Hematopoietic multipotent progenitor cell treated with erythropoietin and hydrocortisone succinate and interleukin-3 and kit ligand, for 17 days (in vitro differentiated cells): Measurements from ENCODE around the gene CACNA1E.

Experiments used
- DNase-seq: peaks from one replicate; pipeline ENCODE4 v3.0.0-alpha.2; 2015; ENCODE audit warnings: low spot score

CACNA1E gene

DNA sequence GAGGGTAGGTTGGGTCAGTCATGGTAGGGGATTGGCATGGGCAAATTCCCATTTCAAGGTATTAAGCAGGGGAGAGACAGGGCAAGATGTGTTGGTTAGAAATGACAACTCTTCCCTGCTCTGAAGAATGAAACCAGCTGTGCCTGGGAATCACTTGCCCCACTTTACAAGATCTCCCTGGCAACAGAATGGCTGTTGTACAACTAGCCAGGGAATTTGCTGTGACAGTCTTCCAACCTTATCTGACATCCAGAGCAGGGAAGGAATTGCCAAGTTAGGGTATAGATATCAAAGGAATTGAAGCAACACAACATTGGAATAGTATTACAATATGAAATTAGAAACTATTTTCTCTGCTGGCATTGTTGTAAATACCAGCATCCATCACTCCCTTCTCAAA, 154.7 kb downstream of the CACNA1E start:
- DNase-seq, result no peak

DNA sequence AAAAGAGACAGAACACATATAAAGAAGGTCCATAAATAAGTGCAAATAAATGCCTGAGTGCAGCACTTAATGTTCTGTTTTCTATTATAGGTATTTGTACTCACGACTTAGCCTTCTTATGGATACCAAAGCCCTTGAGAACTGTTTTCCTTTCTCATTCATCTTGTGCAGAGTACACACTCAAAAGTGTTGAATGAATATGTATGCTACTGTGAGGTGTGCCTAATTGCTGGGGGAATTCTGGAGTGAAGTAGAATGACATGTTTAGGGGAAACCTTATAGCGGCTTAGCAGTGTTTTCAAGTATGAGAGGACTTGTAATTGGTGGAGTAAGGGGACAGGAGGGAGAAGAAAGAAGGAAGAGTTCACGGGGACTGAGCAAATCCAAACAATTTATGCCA, 157.6 kb downstream of the CACNA1E start:
- DNase-seq, result no peak

DNA sequence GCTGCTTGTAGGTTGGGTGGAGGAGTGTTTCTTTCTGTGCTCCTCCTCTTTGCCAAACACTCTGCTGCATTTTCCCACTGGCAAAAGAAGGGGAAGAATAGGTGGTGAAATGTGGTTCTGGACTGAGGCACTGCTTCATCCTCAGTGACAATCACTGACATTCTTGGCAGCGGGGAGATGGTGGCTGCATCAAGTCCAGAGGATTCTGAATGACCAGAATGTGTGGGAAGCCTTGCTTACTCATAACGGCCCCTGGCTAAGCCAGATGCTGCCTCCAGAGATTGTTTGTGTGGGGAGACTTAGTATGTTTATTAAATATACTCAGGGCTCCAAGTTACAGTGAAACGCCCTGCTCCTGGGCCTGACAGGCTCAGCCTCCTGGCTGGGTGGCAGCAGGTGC, 160.3 kb downstream of the CACNA1E start:
- no peak for DNase-seq

DNA sequence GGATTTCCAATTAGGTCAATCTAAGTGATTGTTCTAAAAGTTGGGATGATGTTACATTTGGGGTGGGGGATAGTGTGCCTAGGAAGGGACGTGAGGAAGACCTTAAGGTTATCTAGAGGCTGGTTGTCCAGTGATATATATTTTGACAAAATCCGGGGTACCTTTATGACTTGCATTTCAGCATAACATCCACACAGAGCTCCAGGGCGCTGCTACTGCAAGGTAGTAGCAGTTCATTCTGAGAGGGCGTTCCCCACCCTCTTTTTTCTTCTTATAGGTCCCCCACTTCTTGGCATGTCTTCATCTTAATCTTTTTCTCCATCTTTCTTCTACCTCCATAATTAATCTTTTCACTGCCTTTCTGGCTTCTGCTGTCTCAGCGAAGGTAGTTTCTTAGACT, 161.9 kb downstream of the CACNA1E start:
- DNase-seq, result no peak

GRCh38 chr1:181646710-181647109, 163.4 kb downstream of the CACNA1E start:
- DNase-seq, result no peak

DNA sequence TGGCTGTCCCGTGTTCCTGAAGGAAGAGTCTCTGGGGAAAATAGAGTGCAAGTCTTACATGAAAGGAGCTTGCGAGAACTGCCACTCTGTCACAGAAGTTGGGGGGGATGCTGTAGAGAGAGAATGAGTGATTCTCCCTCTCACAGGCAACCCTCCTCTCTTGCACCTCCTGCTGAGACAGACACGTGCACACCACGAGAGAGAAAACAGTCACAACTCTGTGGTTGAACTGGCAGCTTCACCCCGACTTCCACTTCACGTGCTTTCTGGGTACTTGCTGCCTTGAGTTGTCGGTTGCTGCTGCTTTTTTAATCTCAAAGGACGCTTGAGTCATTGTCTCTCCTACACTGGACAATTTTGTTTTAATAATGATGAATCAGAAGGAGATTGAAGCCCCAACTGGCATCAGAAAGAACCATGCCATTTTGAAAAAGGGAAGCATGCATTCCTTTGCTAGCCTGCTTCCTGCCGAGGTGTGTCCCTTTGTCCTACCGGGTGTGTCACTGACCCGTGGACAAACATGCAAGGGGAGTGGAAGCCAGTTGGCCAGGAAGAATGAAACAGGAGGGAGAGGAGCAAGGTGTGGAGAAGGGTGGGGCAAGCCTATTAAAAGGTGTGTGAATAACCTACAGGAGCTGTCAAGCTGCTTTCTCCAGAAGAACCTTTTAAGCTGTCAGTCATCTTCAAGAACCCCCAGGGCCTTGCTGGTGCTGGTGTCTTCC, 164.2 kb downstream of the CACNA1E start:
- DNase-seq, result no peak

DNA sequence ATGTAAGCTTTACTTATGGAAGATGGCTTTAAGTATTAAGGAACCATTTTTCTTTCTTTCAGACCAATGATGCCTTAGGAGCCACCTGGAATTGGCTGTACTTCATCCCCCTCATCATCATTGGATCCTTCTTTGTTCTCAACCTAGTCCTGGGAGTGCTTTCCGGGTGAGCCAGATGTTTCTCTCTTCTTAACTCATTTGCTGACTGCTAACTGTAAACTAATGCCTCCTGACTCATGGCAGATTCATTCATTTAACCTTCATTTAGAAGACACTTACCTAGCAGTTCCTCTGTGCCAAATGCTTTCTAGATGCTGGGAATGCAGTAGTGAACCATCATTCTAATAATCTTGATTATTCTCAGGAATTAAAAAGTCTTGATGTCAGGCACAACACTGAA, 168.0 kb downstream of the CACNA1E start:
- no peak for DNase-seq

DNA sequence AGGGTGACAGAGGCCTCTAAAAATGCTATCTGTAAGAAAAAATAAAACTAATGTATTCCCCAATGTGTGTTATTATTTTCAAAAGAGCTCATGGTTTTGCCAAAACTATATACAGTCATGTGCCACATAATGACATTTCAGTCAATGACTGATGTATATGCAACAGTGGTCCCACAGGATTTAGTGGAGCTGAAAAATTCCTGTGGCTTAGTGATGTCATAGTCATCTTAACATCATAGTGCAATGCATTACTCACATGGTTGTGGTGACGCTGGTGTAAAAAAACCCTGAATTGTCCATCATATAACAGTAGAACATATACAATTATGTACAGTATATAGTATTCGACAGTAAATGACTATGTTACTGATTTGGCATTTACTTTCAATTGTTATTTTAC, 172.4 kb downstream of the CACNA1E start:
- no peak for DNase-seq

- no peak for DNase-seq
Observed at GRCh38 chr1:181656491-181656890, 173.2 kb downstream of the CACNA1E start.

- DNase-seq, result no peak
Observed at GRCh38 chr1:181658581-181658980, 175.3 kb downstream of the CACNA1E start.

DNA sequence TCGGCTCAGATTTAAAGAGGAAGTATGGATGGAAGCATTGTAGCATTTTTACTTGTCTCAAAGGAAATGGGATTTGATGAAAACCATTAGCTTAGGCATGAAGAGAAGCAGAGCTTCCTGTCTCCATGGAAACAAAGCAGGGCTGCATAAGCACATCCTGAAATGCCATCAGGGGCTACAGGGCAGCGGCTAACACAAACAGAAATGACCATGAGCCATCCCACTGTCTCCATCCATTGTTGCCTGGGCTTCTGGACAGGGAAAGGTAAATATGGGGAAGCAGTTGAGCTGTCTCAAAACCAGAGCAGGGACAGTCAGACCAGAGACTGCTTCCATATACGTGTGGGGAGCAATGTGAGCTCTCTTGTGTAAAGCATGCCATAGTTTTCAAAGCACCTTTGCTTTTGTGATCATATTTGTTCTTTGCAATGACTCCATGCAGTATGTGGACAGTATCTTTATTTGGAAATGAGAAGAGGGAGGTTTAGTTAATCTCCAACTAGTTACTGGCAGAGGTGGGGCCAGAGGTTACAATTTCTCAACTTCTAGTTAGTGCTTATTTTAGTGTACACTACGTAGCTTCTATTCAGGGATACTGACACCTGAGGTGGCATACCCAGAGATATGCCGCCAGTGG, 176.1 kb downstream of the CACNA1E start:
- DNase-seq, result no peak

DNA sequence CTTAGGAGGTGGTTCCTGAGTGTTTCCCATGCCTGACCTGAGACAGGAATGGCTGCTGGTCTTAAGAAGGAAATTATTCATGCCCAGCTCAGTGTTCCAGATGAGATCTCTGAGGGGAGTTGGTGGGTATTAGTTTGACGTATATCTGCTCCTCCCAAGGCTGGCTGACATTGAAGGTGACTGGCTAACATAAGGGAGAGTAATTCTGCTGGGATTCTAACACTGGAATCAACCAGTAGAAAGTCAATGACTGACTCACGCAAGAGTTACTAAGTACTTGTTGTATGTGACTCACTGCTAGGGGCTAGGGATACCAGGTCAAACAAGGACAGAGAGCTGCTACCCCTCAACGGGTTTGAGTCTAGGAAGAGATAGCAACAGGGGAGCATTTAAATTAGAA, 177.3 kb downstream of the CACNA1E start:
- DNase-seq, result no peak

DNA sequence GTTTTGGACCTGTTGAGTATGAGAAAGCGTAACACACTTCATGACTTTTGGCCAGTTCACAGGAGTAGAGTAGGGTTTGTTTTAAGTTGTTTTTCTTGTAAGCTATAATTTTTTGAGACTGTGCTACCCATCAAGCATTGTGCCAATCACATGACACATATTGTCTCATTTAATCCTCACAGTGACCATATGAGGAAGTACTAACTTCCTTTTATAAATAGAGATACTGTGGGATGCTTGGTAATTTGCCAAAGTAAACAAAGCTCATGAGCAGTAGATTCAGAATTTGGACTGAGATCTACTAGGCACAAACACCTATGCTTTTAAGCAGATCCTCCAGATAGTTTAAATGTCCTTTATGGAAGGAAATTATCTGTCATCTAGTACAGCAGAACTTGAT, 178.3 kb downstream of the CACNA1E start:
- DNase-seq, result no peak

DNA sequence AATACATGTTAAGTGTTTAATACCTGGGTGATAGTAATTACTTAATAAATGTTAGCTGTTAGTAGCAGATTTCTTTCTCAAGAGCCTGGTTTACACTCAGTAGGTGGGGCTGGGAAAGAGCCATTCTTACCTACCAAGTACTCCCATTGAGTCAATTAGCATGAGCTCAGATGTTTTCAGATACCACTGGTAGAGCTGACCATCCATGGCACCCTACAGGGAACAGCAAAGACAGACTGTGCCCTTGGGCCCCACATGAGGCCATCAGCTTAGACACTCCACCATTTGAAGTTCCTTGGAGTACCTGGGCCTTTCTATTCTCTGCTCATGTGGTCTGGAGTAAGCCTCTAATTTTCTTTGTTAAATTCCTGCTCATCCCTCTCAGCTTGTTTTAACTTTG, 179.3 kb downstream of the CACNA1E start:
- DNase-seq, result no peak

DNA sequence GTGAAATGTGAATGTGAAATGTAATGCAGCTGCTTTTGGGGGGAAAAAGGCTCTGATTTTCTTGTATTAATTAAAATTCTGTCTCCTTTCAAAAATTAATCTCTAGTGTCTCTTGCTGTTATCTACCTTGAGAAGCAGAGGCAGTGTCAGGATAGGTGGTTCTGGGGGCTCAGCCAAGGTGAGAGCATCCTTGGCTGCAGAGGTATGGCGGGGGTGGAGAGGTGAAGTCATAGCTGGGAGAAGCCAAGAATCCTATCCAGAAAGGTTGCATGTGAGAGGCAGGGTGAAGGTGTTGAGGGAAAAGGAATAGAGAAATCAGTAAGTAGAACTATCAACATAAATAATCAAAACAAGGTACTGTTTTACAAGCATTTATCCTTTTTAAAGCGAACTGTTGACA, 181.2 kb downstream of the CACNA1E start:
- DNase-seq, result no peak

DNA sequence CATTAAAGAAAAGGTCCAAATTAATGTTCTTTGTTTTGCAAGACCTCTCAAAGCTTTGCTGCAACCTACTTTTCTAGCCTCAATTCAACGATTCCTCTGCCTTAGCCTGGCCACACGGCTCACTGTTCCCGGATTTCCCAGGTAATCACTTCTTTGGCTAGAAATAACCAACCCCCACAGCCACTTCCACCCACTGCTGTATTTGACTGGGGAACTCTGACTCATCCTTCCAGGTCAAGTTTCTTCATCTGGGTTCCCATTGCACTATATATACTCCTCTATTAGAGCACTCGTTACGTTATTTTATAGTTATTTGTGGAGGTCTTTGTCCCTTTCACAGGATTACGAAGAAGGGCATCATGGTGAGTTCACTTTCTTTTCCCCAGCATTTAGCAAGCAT, 185.9 kb downstream of the CACNA1E start:
- no peak for DNase-seq

DNA sequence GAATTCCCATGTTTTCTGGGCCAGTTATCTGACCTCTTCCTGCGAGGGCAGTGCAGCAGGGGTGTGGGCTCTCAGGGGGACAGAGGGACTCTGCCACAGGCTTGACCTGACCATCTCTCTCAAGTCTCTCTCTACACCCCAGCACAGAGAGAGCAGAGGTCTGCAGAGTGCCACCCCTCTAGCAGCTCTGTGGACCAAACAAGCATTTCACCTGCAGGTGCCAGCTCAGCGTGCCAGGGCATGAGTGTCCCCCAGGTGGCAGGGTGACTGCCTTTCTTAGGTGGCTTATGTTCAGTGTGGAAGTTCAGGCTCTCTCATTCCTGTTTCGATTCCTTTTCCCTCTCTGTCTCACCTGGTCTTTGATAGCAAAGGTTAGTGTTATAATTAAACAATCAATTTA, 191.3 kb downstream of the CACNA1E start:
- no peak for DNase-seq

GRCh38 chr1:181675091-181675917, 192.0 kb downstream of the CACNA1E start:
- DNase-seq, result no peak

DNA sequence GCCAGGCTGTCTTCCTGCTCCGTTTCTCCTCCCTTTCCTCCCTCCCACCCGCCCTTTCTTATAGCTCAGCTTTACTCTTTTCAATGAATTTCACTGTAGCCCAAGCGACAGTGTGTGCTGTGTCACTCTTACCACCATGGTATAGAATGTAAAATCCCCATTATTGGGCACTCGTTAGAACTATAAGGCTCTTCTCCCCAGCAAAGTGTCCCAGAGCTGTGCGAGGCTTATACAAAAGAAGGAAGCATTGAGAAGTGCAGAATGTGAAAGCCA, 192.5 kb downstream of the CACNA1E start:
- no peak for DNase-seq

DNA sequence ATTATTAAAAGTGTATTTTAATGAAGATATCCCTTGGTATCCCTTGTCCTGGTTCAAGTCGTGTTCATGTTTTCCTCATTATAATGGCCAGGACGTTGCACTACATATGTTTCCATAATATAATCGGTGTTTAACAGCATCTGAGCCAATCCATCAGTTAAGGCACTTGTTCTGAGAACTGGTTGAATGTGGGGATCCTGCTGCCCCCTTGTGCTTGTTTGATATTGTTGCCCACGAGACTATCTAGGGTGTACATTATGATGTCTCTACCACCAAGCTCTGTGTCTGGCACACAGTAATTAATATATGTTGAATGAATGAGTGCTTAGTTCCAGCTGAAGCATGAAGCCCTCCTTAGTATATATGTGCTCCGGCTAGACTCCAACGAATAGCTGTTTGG, 193.0 kb downstream of the CACNA1E start:
- no peak for DNase-seq

DNA sequence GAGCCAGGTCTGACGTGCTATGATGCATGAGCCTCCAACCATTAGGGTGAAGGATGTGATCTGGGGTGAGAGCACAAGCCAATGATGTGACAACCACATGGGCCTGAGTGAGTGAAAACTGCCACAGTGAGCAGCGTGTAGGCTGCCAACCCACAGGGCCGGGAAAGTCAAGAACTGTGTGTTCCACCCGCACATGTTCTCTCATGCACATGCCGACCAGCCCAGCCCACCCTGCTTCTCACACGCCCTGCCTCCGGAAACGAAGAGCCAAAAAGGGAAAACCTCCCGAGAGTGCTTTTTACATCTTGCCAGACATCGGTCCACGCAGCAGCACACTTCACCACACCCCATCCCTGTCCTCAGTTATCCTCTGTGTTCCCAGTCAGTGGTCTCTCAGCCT, 197.0 kb downstream of the CACNA1E start:
- DNase-seq, result no peak

DNA sequence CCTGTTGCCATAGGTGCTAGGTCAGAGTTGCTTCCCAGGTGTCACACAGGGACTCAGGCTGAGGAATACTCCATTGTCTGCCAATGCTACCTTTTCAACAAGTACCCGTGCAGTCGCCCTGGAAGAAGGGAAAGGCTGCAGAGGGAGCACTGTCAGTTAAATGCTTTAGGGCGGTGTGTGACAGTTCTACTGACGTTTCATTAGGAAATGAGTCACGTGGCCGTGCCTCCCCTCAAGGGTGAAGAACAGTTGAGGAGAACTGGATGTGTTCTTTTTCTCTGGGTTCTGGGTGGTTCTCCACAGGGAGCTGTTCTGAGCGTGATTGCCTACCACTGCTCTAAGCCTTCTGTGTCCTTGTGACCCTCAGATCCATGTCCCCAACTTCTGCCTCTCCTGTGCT, 197.6 kb downstream of the CACNA1E start:
- no peak for DNase-seq

- DNase-seq, result no peak
Observed at GRCh38 chr1:181685211-181685610, 201.9 kb downstream of the CACNA1E start.

DNA sequence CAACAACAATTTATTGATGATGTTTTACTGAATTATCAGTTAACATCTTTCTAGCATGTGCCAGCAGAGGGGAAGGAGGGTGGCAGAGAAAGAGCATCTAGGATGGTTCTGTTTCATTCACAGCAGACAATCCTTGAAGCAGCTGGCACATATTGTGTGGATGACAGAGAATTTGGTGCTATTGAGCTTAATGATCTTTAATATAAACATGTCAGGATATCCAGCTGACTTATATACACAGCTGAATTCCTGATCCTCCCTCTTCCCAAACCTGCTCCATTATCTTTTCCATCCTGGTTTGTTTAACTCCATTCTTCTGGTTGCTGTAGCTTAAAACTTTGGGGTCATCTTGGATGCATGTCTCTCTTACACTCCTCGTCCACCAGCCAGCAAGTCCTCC, 218.6 kb downstream of the CACNA1E start:
- DNase-seq, result no peak
